Body of pancreas (tissue), 4 donors: ENCODE results near the gene MEG3. TPM values are rescaled to one million over a fixed set of nuclear protein-coding genes. Genes with fewer than 3 reads are reported as not detected.
"Not testable (repeated sequence)": the region's sequence is repeated elsewhere in the genome, so short reads cannot be mapped to it uniquely, and the experiment has no call there.

Source experiments
- ATAC-seq: fragments of 150-250 bp; one replicate; pipeline ENCODE4 v1.9.1; 2016
- DNase-seq, 4 donors: peaks; one replicate each; pipeline ENCODE4 v3.0.0-alpha.2; 2019
- H3K27ac ChIP-seq, 4 donors: fragments of 200-600 bp; sonication (generic); 1 replicate in 3 of 4; 2 replicates in 1 of 4; pipeline versions ENCODE4 v1.5.1 to v1.6.1; 2016 to 2019; ENCODE audit warnings: mild to moderate bottlenecking in 1 of 4, mixed read lengths in 1 of 4, moderate library complexity in 1 of 4
- H3K27me3 ChIP-seq, 2 donors: fragments of 200-600 bp; sonication (generic); one replicate each; pipeline ENCODE4 v1.6.0; 2016; ENCODE audit warnings: mild to moderate bottlenecking in 1 of 2
- H3K36me3 ChIP-seq, 2 donors: fragments of 200-600 bp; sonication (generic); replicated peaks in 1 of 2; 2 replicates each; pipeline ENCODE4 v1.5.1; 2016; ENCODE audit warnings: low read depth in 2 of 2; ENCODE audit not compliant: insufficient read depth in 1 of 2
- H3K4me1 ChIP-seq: fragments of 200-600 bp; sonication (generic); one replicate; pipeline ENCODE4 v1.6.0; 2016
- H3K4me3 ChIP-seq, 2 donors: fragments of 200-600 bp; sonication (generic); 1 replicate in 1 of 2; 2 replicates in 1 of 2; pipeline ENCODE4 v1.5.1; 2016 to 2019
- H3K9me3 ChIP-seq, 3 donors: fragments of 200-600 bp; sonication (generic); 1 replicate in 2 of 3; 2 replicates in 1 of 3; pipeline ENCODE4 v1.5.1; 2016
- POLR2A ChIP-seq, 3 donors: fragments of 450-650 bp; IDR thresholded peaks; one replicate each; pipeline ENCODE4 v1.6.1; 2016; ENCODE audit warnings: antibody characterized with exemption in 3 of 3, mild to moderate bottlenecking in 2 of 3
- WGBS, 2 donors: methylation state at CpG; one replicate each; pipeline ENCODE4 v1.1.5; 2017; 5-methylcytosine and 5-hydroxymethylcytosine counted together
- intact Hi-C: fragments of 100-400 bp; cut with DNase I; formaldehyde crosslinking; loops from one replicate; pipeline ENCODE4 v1.15.1; 2023
- total RNA-seq, 2 donors: library from RNA; depleted of rRNA; stranded (reverse); fragments of >200 nt; gene quantifications; one replicate each; pipeline ENCODE4 v1.1.0, GENCODE V29; 2016
- TF ChIP-seq, protein P1 (sequence below), 7 experiments: fragments of 450-650 bp in 4 of 7; fragments of 200-600 bp in 3 of 7; sonication (generic) in 3 of 7; IDR thresholded peaks; one replicate each; pipeline ENCODE4 v1.5.1; 2016 to 2019; ENCODE audit warnings: antibody characterized with exemption in 7 of 7

The MEG3 gene
- total RNA-seq, 2 donors from 2014 or later = 150 to 537 TPM

DNA sequence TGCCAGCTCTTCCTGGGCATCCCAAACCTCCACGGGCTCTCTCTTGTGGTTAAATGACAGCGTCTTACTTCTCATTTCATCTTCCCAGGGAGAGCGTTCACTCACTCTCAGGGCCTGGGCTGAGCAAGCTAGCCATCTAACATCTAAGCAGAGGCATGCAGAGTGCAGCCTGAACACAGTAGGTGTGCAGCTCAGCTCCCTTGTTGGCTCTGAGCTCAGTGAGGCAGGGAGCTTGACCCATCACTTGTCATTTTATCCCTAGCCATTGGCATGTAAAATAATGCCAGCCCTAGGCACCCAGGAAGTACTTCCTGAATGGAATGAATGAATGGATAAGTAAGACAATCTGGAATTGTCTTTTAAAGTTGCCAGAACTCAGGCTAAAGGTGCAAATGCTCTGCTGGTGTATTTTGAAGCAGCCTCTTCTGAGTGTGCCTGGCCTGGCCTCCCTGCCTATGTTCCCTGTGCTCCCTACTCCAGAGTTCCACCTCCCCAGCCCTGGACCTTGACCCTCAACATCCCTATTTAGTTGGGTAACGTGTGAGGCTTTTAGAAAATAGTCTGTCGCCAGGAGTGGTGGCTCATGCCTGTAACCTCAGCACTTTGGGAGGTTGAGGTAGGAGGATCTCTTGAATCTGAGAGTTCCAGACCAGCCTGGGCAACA lies 9.5 kb upstream of the MEG3 start:
- Histone ChIP-seq H3K4me1 (peaks cover 9% of the 10 kb centered on the region), H3K36me3 (no peaks in the 10 kb centered on the region), H3K4me3 (no peak overlapping the region), H3K9me3 (no peaks in the 10 kb centered on the region), H3K27me3 (no peaks in the 10 kb centered on the region), H3K27ac (no peak overlapping the region)
- 66 to 71% methylated on average over 4 to 5 of the region's 5 CpGs for WGBS, 2 donors
- no peak for ATAC-seq
- no peak for TF ChIP-seq POLR2A (IDR thresholded peaks at IDR 0.05)
- TF ChIP-seq, protein P1, sequence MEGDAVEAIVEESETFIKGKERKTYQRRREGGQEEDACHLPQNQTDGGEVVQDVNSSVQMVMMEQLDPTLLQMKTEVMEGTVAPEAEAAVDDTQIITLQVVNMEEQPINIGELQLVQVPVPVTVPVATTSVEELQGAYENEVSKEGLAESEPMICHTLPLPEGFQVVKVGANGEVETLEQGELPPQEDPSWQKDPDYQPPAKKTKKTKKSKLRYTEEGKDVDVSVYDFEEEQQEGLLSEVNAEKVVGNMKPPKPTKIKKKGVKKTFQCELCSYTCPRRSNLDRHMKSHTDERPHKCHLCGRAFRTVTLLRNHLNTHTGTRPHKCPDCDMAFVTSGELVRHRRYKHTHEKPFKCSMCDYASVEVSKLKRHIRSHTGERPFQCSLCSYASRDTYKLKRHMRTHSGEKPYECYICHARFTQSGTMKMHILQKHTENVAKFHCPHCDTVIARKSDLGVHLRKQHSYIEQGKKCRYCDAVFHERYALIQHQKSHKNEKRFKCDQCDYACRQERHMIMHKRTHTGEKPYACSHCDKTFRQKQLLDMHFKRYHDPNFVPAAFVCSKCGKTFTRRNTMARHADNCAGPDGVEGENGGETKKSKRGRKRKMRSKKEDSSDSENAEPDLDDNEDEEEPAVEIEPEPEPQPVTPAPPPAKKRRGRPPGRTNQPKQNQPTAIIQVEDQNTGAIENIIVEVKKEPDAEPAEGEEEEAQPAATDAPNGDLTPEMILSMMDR (IDR thresholded peaks at IDR 0.05) = no peak
- DNase-seq = no peak
- intact Hi-C loops = no loop called here

DNA sequence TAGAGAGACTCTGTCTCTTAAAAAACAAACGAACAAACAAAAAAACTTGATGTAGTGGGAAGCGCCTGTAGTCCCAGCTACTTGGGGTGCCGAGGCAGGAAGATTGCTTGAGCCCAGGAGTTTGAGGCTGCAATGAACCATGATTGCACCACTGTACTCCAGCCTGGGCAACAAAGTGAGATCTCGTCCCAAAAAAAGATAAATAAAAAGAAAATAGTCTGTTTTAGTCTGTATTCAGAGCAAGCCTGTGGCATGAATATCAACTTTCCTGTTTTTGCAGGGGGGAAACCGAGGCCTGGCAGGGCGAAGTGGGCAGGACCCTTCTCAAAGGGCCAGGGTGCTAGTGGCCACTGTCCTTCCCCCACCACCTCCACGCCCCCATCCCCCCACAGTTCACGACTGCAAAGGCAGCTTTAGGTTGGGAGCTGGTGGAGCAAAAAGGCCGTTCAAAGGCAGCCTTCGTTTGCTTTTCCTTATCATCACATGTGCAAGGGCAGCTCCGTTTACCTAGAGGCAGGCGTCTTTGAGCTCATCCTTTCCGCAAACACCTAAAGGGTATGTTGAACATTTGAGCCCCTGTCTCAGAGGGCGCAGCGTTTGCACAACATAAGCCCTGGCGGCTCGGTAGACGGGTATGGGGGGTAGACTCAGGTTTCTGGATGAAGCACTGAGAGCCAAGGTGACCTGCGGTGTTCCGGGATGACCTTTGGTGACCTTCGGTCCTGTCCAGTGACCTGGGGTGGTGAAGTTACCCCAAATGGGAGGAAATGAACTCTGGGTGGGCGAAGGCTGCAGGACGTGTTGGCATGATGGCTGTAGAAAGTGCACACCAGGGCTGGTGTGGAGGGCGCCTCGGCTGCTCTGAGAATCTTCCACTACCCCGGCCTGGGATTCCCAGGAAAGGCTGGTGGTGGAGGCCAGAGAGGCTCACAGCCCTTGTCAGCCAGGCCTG lies 8.7 kb upstream of the MEG3 start:
- Histone ChIP-seq H3K4me1 (peaks cover 9% of the 10 kb centered on the region), H3K9me3 (no peaks in the 10 kb centered on the region), H3K27me3 (no peaks in the 10 kb centered on the region), H3K27ac (no peak overlapping the region), H3K4me3 (no peak overlapping the region), H3K36me3 (no peaks in the 10 kb centered on the region)
- peak; percentile 10 for ATAC-seq
- no peak for DNase-seq
- TF ChIP-seq, protein P1 (IDR thresholded peaks at IDR 0.05) = no peak
- no peak for TF ChIP-seq POLR2A (IDR thresholded peaks at IDR 0.05)
- intact Hi-C loops = no loop called here
- WGBS, 2 donors = 72 to 80% methylated on average over 26 of the region's 26 CpGs

DNA sequence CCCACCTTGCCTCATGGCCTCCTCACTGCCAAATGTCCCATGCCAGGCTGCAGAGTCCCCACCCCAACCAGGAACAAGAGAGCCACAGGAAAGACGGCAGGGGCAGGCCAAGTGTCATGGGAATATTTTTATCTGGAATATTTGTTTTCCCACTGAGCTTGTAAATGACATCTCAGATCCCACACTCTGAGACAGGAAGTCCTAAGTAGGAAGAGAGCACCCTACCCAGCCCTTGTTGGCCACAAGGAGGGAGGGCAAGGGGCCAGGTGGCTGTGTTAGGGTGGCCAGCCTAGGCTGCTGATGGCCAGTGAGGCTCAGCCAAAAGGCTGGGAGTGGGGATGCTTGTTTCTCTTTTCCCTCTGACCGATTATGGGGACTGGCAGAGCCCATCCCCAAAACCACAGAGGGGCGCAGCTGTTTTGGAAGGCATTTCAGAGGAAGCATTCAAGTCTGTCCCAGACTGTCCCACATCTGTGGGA lies 7.7 kb upstream of the MEG3 start:
- Histone ChIP-seq H3K27ac (peak overlapping the region in 1 of 4 donors; percentile 13), H3K9me3 (no peaks in the 10 kb centered on the region), H3K4me3 (no peak overlapping the region), H3K4me1 (peaks cover 17% of the 10 kb centered on the region), H3K36me3 (no peaks in the 10 kb centered on the region), H3K27me3 (no peaks in the 10 kb centered on the region)
- ATAC-seq = peak; percentile 62
- TF ChIP-seq, protein P1 (IDR thresholded peaks at IDR 0.05) = peak in 1 of 7 experiments; percentile 2
- TF ChIP-seq POLR2A (IDR thresholded peaks at IDR 0.05) = no peak
- WGBS, 2 donors = 48 to 52% methylated on average over 3 of the region's 3 CpGs
- intact Hi-C loops = no loop called here
- DNase-seq = peak in 3 of 4 donors; percentile 32 to 63 (median 56)

DNA sequence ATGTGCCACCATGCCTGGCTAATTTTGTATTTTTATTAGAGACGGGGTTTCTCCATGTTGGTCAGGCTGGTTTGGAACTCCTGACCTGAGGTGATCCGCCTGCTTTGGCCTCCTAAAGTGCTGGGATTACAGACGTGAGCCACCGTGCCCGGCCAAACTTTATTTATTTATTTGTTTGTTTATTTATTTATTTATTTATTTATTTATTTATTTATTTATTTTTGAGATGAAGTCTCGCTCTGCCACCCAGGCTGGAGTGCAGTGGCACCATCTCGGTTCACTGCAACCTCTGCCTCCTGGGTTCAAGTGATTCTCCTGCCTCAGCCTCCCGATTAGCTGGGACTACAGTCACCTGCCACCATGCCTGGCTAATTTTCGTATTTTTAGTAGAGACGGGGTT lies 7.0 kb upstream of the MEG3 start:
- H3K9me3 ChIP-seq, ATAC-seq, intact Hi-C loops, H3K27me3 ChIP-seq, H3K4me3 ChIP-seq, H3K27ac ChIP-seq, DNase-seq, H3K36me3 ChIP-seq: not testable (repeated sequence)
- 92 to 96% methylated on average over 10 of the region's 10 CpGs for WGBS, 2 donors
- H3K4me1 ChIP-seq = peaks cover 17% of the 10 kb centered on the region

DNA sequence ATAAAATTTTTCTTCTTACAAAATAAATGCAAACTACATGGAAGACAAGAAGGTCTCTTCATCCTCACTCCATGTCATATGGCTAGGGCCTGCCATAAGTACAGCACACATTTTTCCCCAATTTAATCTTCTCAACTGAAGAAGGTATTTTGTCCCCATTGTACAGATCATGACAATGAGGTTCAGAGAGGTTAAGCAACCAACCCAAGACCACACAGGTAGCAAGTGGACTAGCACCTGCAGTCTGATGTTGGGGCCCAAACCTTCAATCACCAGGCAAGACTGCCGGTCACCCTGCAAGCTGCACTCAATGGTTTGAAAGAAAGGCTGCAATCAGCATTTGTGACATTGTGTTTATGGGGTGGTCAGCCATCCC lies 6.5 kb upstream of the MEG3 start:
- intact Hi-C loops = no loop called here
- no peak overlapping the region for H3K27ac ChIP-seq

More for the DNA sequence above, 6.5 kb upstream of the MEG3 start:
- H3K9me3 ChIP-seq = no peaks in the 10 kb centered on the region
- no peaks in the 10 kb centered on the region for H3K36me3 ChIP-seq
- no peak for TF ChIP-seq POLR2A (IDR thresholded peaks at IDR 0.05)
- TF ChIP-seq, protein P1 (IDR thresholded peaks at IDR 0.05) = no peak
- no peak for ATAC-seq
- WGBS, 2 donors = 100% methylated on average over 1 of the region's 1 CpG
- peaks cover 17% of the 10 kb centered on the region for H3K4me1 ChIP-seq
- H3K4me3 ChIP-seq = no peak overlapping the region
- DNase-seq = no peak
- H3K27me3 ChIP-seq = no peaks in the 10 kb centered on the region
